Upper lobe of left lung (tissue), 4 donors: ENCODE results near the gene LTBP1.

ENCODE experiments used
- EP300 ChIP-seq, 4 donors: sonication (generic); formaldehyde crosslinking; IDR thresholded peaks; one replicate each; pipeline ENCODE4 v1.5.1; 2017; ENCODE audit warnings: antibody characterized with exemption in 4 of 4, control low read depth in 2 of 4
- POLR2A ChIP-seq, 4 donors: fragments of 450-650 bp; IDR thresholded peaks; one replicate each; pipeline ENCODE4 v1.5.1; 2016 to 2017; ENCODE audit warnings: antibody characterized with exemption in 4 of 4, mild to moderate bottlenecking in 2 of 4
- TF ChIP-seq, protein P1 (sequence below), 6 experiments: fragments of 450-650 bp in 4 of 6; fragments of 200-600 bp in 2 of 6; sonication (generic) in 2 of 6; IDR thresholded peaks; one replicate each; pipeline ENCODE4 v1.5.1; 2016 to 2019; ENCODE audit warnings: antibody characterized with exemption in 6 of 6

DNA sequence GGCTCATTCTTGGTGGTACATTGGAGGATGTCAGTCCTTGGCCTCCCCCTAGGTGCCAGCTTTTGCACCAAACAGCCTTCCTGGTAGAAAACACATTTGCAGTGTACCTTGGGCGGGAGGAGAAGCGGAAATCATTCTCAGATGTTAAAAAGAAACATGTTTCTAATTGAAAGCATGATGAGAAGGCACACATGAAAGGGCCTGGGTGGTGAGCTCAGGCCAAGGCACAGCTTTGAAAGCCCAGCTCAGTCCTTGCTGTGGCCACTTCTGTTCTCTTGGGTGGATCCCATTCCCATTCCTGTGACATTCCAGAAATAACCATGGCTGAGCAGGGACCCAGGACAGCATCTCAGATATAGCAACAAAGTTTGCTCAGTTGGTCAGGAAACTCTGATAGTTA is 71.5 kb downstream of the LTBP1 start:
- TF ChIP-seq, protein P1, sequence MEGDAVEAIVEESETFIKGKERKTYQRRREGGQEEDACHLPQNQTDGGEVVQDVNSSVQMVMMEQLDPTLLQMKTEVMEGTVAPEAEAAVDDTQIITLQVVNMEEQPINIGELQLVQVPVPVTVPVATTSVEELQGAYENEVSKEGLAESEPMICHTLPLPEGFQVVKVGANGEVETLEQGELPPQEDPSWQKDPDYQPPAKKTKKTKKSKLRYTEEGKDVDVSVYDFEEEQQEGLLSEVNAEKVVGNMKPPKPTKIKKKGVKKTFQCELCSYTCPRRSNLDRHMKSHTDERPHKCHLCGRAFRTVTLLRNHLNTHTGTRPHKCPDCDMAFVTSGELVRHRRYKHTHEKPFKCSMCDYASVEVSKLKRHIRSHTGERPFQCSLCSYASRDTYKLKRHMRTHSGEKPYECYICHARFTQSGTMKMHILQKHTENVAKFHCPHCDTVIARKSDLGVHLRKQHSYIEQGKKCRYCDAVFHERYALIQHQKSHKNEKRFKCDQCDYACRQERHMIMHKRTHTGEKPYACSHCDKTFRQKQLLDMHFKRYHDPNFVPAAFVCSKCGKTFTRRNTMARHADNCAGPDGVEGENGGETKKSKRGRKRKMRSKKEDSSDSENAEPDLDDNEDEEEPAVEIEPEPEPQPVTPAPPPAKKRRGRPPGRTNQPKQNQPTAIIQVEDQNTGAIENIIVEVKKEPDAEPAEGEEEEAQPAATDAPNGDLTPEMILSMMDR (IDR thresholded peaks at IDR 0.05), result no peak
- TF ChIP-seq POLR2A (IDR thresholded peaks at IDR 0.05) (no peak), EP300 (IDR thresholded peaks at IDR 0.05) (no peak)
